ENCODE data around the gene NR2F2. TPM values are rescaled to one million over a fixed set of nuclear protein-coding genes. Genes with fewer than 3 reads are reported as not detected.

The NR2F2 gene
- total and polyA plus RNA-seq, 2 of the 13 experiments (the other 11 are each of a cell fraction or from before 2014, with no cell fraction given): 3.5 to 4.7 TPM

- CTCF ChIA-PET (ENCODE audit: low intra/inter-chr PET ratio, low total read pairs): interaction anchor here (1.7 kb wide), 1 partner anchor 877 kb away, joined by 5 read pairs; no protein-coding TSS in a partner anchor
- no peaks in the 10 kb centered on the region for H4K20me1 ChIP-seq (ENCODE audit: insufficient read depth, low read length)
- no peak overlapping the region for H3K27ac ChIP-seq (ENCODE audit: extremely low read length, insufficient read depth, low read length)
- H3K4me2 ChIP-seq (ENCODE audit: low read depth, low read length): peak overlapping the region; percentile 75
- POLR2A ChIA-PET: no interaction called here
- H2AFZ ChIP-seq (ENCODE audit: low read length): no peak overlapping the region
- no peaks in the 10 kb centered on the region for H3K79me2 ChIP-seq (ENCODE audit: insufficient read depth, low read length)
- no peak overlapping the region for H3K4me3 ChIP-seq (replicated peaks in 1 of 3; ENCODE audit: insufficient read depth in 1 of 3, low read depth in 2 of 3, low read length in 3 of 3)
- ATAC-seq (no peak), FAIRE-seq (no peak), DNase-seq (ENCODE audit: low spot score) (no peak)
- H3K36me3 ChIP-seq (replicated peaks in 1 of 2; ENCODE audit: control insufficient read depth in 1 of 2, insufficient read depth in 2 of 2, low read length in 2 of 2): no peaks in the 10 kb centered on the region
- BruUV-seq (replicated peaks): no TSS peak
- peaks cover 26% of the 10 kb centered on the region for H3K4me1 ChIP-seq (ENCODE audit: insufficient read depth, low read length)
- WGBS (ENCODE audit: low lambda C conversion rate): 93% methylated on average over 28 of the region's 31 CpGs
- in situ Hi-C loops (cut with HindIII; ENCODE audit: extremely low pct_ligation_motif_present, low pct_unique_long_range_greater_than_20kb) (loop anchor here (25.0 kb wide), 1 partner anchor 1404 kb away; no protein-coding TSS in a partner anchor), intact Hi-C loops (cut with micrococcal nuclease; ENCODE audit: unreplicated experiment) (loop anchor here (5.0 to 10.0 kb wide), 2 partner anchors 443 to 879 kb away; no protein-coding TSS in a partner anchor)
- H3K9ac ChIP-seq (ENCODE audit: insufficient read depth, low read depth, low read length): no peak overlapping the region
- H3K9me3 ChIP-seq (ENCODE audit: low read length): no peaks in the 10 kb centered on the region
- no peaks in the 10 kb centered on the region; a peak in 1 of 5 replicates for H3K27me3 ChIP-seq (ENCODE audit: control insufficient read depth in 1 of 2, insufficient read depth in 2 of 2, low read length in 2 of 2)
- TF ChIP-seq TIGD3 (CRISPR knock-in tag; IDR thresholded peaks at IDR 0.05; ENCODE audit: borderline replicate concordance) (no peak), FOXP1 (IDR thresholded peaks at IDR 0.05) (no peak), FOXP1 (CRISPR knock-in tag; IDR thresholded peaks at IDR 0.05) (no peak), ZNF264 (CRISPR knock-in tag; IDR thresholded peaks at IDR 0.05) (no peak), KLF11 (CRISPR knock-in tag; IDR thresholded peaks at IDR 0.05) (no peak), ZNF574 (CRISPR knock-in tag; IDR thresholded peaks at IDR 0.05) (no peak), ZNF281 (CRISPR knock-in tag; IDR thresholded peaks at IDR 0.05; ENCODE audit: borderline replicate concordance) (no peak), TRAFD1 (CRISPR knock-in tag; IDR thresholded peaks at IDR 0.05; ENCODE audit: borderline replicate concordance) (no peak), ZNF598 (CRISPR knock-in tag; IDR thresholded peaks at IDR 0.05; ENCODE audit: borderline replicate concordance) (no peak), ZFP36L2 (CRISPR knock-in tag; IDR thresholded peaks at IDR 0.05) (no peak), SMAD3 (CRISPR knock-in tag; IDR thresholded peaks at IDR 0.05) (no peak), JUND (CRISPR knock-in tag; IDR thresholded peaks at IDR 0.05) (no peak), ADNP (CRISPR knock-in tag; IDR thresholded peaks at IDR 0.05) (no peak), ZNF747 (CRISPR knock-in tag; IDR thresholded peaks at IDR 0.05; ENCODE audit: borderline replicate concordance) (no peak), HOXD1 (CRISPR knock-in tag; IDR thresholded peaks at IDR 0.05) (no peak), ZC3H4 (CRISPR knock-in tag; IDR thresholded peaks at IDR 0.05; ENCODE audit: borderline replicate concordance) (no peak), CBFB (CRISPR knock-in tag; IDR thresholded peaks at IDR 0.05) (no peak)
These were observed 27.7 kb downstream of the NR2F2 start for GRCh38 chr15:96358001-96358801.
